Nephron progenitor cell (in vitro differentiated cells): ENCODE results near the gene CFAP107.

Source experiments
- DNase-seq: peaks from one replicate; pipeline ENCODE4 v3.0.0; 2021
- H3K27ac Mint-ChIP-seq: 2 replicates; pipeline ENCODE4 v1.8.0; 2021; ENCODE audit warnings: mild to moderate bottlenecking, moderate library complexity, mixed read lengths
- H3K27me3 Mint-ChIP-seq: 2 replicates; pipeline ENCODE4 v1.8.0; 2021; ENCODE audit warnings: mild to moderate bottlenecking, low read depth, mixed read lengths; ENCODE audit not compliant: poor library complexity
- H3K36me3 Mint-ChIP-seq: 2 replicates; pipeline ENCODE4 v1.8.0; 2021; ENCODE audit warnings: low read depth, mixed read lengths
- H3K4me1 Mint-ChIP-seq: 2 replicates; pipeline ENCODE4 v1.8.0; 2021; ENCODE audit warnings: mixed read lengths
- H3K4me3 Mint-ChIP-seq: 2 replicates; pipeline ENCODE4 v1.8.0; 2021; ENCODE audit warnings: mild to moderate bottlenecking, moderate library complexity, mixed read lengths
- H3K9me3 Mint-ChIP-seq: 2 replicates; pipeline ENCODE4 v1.8.0; 2021; ENCODE audit warnings: mild to moderate bottlenecking, moderate library complexity, mixed read lengths
- TF ChIP-seq, protein P1 (sequence below): fragments of 200-600 bp; sonication (generic); IDR thresholded peaks from 2 replicates; pipeline ENCODE4 v1.5.0; 2021; ENCODE audit warnings: antibody characterized with exemption

CFAP107 gene

DNA sequence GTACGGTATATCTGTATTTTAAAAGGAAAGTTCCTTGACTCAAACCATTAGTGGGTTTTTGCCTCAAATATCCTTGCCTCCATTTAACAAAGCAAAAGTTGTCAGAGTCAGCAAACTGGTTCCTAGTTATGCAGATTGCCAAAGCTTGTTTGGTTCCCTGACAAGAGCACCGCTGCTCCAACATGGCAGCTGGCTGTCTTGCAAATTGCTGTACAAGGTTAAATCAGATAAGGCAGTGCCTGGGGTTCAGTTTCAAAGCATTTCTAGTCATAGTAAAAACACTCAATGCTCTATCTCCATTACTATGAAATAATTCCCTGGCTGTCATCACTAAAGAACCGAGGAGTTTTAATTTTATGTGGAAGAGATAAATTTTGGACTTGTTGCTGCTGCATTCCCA, 11.3 kb upstream of the CFAP107 start:
- TF ChIP-seq, protein P1, sequence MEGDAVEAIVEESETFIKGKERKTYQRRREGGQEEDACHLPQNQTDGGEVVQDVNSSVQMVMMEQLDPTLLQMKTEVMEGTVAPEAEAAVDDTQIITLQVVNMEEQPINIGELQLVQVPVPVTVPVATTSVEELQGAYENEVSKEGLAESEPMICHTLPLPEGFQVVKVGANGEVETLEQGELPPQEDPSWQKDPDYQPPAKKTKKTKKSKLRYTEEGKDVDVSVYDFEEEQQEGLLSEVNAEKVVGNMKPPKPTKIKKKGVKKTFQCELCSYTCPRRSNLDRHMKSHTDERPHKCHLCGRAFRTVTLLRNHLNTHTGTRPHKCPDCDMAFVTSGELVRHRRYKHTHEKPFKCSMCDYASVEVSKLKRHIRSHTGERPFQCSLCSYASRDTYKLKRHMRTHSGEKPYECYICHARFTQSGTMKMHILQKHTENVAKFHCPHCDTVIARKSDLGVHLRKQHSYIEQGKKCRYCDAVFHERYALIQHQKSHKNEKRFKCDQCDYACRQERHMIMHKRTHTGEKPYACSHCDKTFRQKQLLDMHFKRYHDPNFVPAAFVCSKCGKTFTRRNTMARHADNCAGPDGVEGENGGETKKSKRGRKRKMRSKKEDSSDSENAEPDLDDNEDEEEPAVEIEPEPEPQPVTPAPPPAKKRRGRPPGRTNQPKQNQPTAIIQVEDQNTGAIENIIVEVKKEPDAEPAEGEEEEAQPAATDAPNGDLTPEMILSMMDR: no peak
- no peak for DNase-seq
- no peaks in the 10 kb centered on the region for H3K4me1 Mint-ChIP-seq
- peaks cover 54% of the 10 kb centered on the region for H3K9me3 Mint-ChIP-seq
- no peaks in the 10 kb centered on the region for H3K36me3 Mint-ChIP-seq
- H3K27me3 Mint-ChIP-seq: peaks cover 18% of the 10 kb centered on the region
- H3K4me3 Mint-ChIP-seq: no peak overlapping the region
- H3K27ac Mint-ChIP-seq: no peak overlapping the region

DNA sequence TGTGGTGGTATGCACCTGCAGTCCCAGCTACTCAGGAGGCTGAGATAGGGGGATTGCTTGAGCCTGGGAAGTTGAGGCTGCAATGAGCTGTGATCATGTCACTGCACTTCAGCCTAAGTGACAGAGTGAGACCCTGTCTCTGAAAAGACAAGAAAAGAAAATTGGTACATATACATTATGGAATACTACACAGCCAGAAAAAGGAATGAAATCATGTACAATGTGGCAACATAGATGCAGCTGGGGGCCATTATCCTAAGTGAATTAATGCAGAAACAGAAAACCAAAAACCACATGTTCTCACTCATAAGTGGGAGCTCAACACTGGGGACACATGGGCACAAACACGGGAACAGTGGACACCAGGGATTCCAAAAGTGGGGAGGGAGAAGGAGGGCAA, 7.1 kb upstream of the CFAP107 start:
- no peaks in the 10 kb centered on the region for H3K36me3 Mint-ChIP-seq
- peaks cover 16% of the 10 kb centered on the region for H3K27me3 Mint-ChIP-seq
- H3K9me3 Mint-ChIP-seq: peaks cover 24% of the 10 kb centered on the region
- no peak for DNase-seq
- no peak overlapping the region for H3K27ac Mint-ChIP-seq
- H3K4me3 Mint-ChIP-seq: no peak overlapping the region
- TF ChIP-seq, protein P1: no peak
- H3K4me1 Mint-ChIP-seq: no peaks in the 10 kb centered on the region

DNA sequence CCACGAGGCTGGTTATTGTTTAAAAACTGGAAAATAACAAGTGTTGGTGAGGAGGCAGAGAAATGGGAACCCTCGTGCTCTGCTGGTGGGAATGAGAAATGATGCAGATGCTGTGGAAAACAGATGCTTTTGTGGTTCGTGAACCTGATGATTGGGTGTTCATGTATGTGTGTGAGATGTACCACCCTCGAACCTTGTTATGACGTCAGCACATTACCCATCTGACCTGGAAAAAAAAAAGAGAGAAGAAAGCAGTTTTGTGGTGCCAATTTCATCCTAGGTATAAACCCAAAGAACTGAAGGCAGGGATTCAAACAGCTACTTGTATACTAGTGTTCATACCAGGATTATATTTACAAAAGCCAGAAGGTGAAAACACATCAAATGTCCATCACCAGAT, 6.4 kb upstream of the CFAP107 start:
- H3K27me3 Mint-ChIP-seq: peaks cover 16% of the 10 kb centered on the region
- peaks cover 28% of the 10 kb centered on the region for H3K9me3 Mint-ChIP-seq
- no peak for DNase-seq
- no peaks in the 10 kb centered on the region for H3K4me1 Mint-ChIP-seq
- TF ChIP-seq, protein P1: no peak
- no peaks in the 10 kb centered on the region for H3K36me3 Mint-ChIP-seq
- no peak overlapping the region for H3K4me3 Mint-ChIP-seq
- H3K27ac Mint-ChIP-seq: no peak overlapping the region

DNA sequence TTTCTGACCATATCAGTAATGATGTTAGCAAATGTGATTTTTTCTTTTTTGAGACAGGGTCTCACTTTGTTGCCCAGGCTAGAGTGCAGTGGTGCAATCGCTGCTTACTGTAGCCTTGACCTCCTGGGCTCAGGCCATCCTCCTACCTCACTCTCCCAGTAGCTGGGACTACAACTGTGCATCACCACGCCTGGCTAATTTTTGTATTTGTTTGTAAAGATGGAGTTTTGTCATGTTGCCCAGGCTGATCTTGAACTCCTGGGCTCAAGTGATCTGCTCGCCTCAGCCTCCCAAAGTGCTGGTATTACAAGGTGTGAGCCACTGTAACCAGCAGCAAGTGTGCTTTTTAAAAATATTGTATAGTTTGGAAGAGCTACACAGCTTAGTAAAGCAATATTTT, 4.1 kb upstream of the CFAP107 start:
- DNase-seq: no peak
- H3K4me1 Mint-ChIP-seq: no peaks in the 10 kb centered on the region
- TF ChIP-seq, protein P1: no peak
- H3K27ac Mint-ChIP-seq: no peak overlapping the region
- peaks cover 18% of the 10 kb centered on the region for H3K9me3 Mint-ChIP-seq
- no peak overlapping the region for H3K4me3 Mint-ChIP-seq
- H3K36me3 Mint-ChIP-seq: no peaks in the 10 kb centered on the region
- H3K27me3 Mint-ChIP-seq: peaks cover 14% of the 10 kb centered on the region

DNA sequence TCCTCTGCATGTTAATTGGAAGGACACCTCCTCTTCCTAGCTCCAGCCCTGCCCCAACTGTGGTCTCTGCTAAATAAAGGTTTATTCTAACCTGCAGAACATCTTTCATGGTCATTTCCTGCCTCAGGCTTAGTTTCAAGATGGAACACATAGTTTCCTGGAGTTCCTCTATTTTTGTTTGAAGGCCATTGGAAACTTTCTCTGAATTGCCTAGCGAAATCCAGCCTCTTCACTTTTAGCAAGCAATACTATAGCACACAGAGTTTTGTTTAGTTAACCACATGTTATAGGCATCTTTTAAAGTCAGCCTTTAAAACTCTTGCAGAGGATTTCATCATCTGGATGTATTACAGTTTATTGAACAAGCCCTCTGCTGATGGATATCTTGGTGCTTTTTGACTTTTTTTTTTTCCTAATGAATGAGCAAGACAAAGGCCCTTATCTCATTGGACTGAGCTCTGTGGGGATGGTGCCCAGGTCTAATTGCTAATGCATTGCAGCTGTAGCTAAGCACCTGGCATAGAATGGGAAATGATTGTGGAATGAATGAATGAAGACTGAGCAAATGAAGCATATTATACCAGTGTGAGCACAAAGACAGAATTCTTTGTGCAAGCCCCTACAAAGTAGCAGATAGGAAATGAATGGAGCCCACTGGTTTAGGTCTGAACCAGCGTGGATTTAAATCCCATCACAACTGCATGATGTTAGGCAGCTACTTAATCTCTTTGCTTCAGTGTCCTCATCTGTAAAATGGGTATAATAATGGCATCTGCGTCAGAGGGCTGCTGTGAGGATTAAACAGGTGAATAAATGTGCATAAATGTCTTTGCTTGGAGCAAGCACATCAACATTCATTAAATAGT, 641 bp upstream of the CFAP107 start:
- DNase-seq: no peak
- peaks cover 34% of the 10 kb centered on the region for H3K9me3 Mint-ChIP-seq
- H3K27me3 Mint-ChIP-seq: peaks cover 13% of the 10 kb centered on the region
- H3K4me3 Mint-ChIP-seq: no peak overlapping the region
- H3K4me1 Mint-ChIP-seq: no peaks in the 10 kb centered on the region
- H3K27ac Mint-ChIP-seq: no peak overlapping the region
- no peaks in the 10 kb centered on the region for H3K36me3 Mint-ChIP-seq
- TF ChIP-seq, protein P1: no peak
